ENCODE results near the gene NOTCH2NLA. TPM values are rescaled to one million over a fixed set of nuclear protein-coding genes. Genes with fewer than 3 reads are reported as not detected.
"Not testable (repeated sequence)": the region's sequence is repeated elsewhere in the genome, so short reads cannot be mapped to it uniquely, and the experiment has no call there.

NOTCH2NLA gene
- 10 to 100 TPM; 19.2 to 21.9 TPM for total RNA-seq

GRCh38 chr1:146228710-146229477 lies at the start of gene NOTCH2NLA:
NOTCH2NLA (minus strand) TSS chr1:146229021; CDS start chr1:146189337, 39,684 bp downstream.
- Mint-ChIP-seq H3K4me3 (peak within 1 kb of the TSS; percentile 77), H3K27ac (peak within 1 kb of the TSS; percentile 81)
- intact Hi-C loops (cut with micrococcal nuclease); CTCF ChIA-PET; H3K36me3 Mint-ChIP-seq (ENCODE audit: low read depth); H3K4me1 Mint-ChIP-seq (ENCODE audit: low read depth); H3K27me3 Mint-ChIP-seq; H3K9me3 Mint-ChIP-seq; POLR2A ChIA-PET: not testable (repeated sequence)
- ATAC-seq (peak; percentile 74), DNase-seq (peak; percentile 58)

GRCh38 chr1:146278346-146278745 lies 49.5 kb upstream of the NOTCH2NLA start:
- POLR2A ChIA-PET; H3K27ac Mint-ChIP-seq; H3K36me3 Mint-ChIP-seq (ENCODE audit: low read depth); CTCF ChIA-PET; H3K4me1 Mint-ChIP-seq (ENCODE audit: low read depth); H3K27me3 Mint-ChIP-seq; H3K4me3 Mint-ChIP-seq; DNase-seq; intact Hi-C loops (cut with micrococcal nuclease); H3K9me3 Mint-ChIP-seq: not testable (repeated sequence)
- peak; percentile 19 for ATAC-seq

GRCh38 chr1:146277087-146277486 lies 48.3 kb upstream of the NOTCH2NLA start:
- H3K27me3 Mint-ChIP-seq; H3K36me3 Mint-ChIP-seq (ENCODE audit: low read depth); intact Hi-C loops (cut with micrococcal nuclease); CTCF ChIA-PET; H3K4me1 Mint-ChIP-seq (ENCODE audit: low read depth); H3K27ac Mint-ChIP-seq; H3K9me3 Mint-ChIP-seq; H3K4me3 Mint-ChIP-seq; DNase-seq; ATAC-seq; POLR2A ChIA-PET: not testable (repeated sequence)

GRCh38 chr1:146274083-146274482 lies 45.3 kb upstream of the NOTCH2NLA start:
- H3K36me3 Mint-ChIP-seq (ENCODE audit: low read depth); H3K4me1 Mint-ChIP-seq (ENCODE audit: low read depth); ATAC-seq; H3K4me3 Mint-ChIP-seq; H3K27me3 Mint-ChIP-seq; POLR2A ChIA-PET; DNase-seq; H3K9me3 Mint-ChIP-seq; CTCF ChIA-PET; intact Hi-C loops (cut with micrococcal nuclease); H3K27ac Mint-ChIP-seq: not testable (repeated sequence)

GRCh38 chr1:146273194-146273593 lies 44.4 kb upstream of the NOTCH2NLA start:
- H3K27me3 Mint-ChIP-seq; H3K4me3 Mint-ChIP-seq; DNase-seq; ATAC-seq; H3K9me3 Mint-ChIP-seq; H3K27ac Mint-ChIP-seq; H3K4me1 Mint-ChIP-seq (ENCODE audit: low read depth); CTCF ChIA-PET; H3K36me3 Mint-ChIP-seq (ENCODE audit: low read depth); POLR2A ChIA-PET; intact Hi-C loops (cut with micrococcal nuclease): not testable (repeated sequence)

GRCh38 chr1:146272734-146273133 lies 43.9 kb upstream of the NOTCH2NLA start:
- DNase-seq; ATAC-seq; CTCF ChIA-PET; H3K4me1 Mint-ChIP-seq (ENCODE audit: low read depth); intact Hi-C loops (cut with micrococcal nuclease); POLR2A ChIA-PET; H3K4me3 Mint-ChIP-seq; H3K27me3 Mint-ChIP-seq; H3K27ac Mint-ChIP-seq; H3K9me3 Mint-ChIP-seq; H3K36me3 Mint-ChIP-seq (ENCODE audit: low read depth): not testable (repeated sequence)

GRCh38 chr1:146271977-146272376 lies 43.2 kb upstream of the NOTCH2NLA start:
- CTCF ChIA-PET; intact Hi-C loops (cut with micrococcal nuclease); ATAC-seq; H3K27me3 Mint-ChIP-seq; H3K27ac Mint-ChIP-seq; H3K36me3 Mint-ChIP-seq (ENCODE audit: low read depth); POLR2A ChIA-PET; H3K4me3 Mint-ChIP-seq; H3K9me3 Mint-ChIP-seq; H3K4me1 Mint-ChIP-seq (ENCODE audit: low read depth); DNase-seq: not testable (repeated sequence)

GRCh38 chr1:146270129-146270528 lies 41.3 kb upstream of the NOTCH2NLA start:
- ATAC-seq; intact Hi-C loops (cut with micrococcal nuclease); H3K9me3 Mint-ChIP-seq: not testable (repeated sequence)

GRCh38 chr1:146266179-146266748 lies 37.4 kb upstream of the NOTCH2NLA start:
- H3K4me1 Mint-ChIP-seq (ENCODE audit: low read depth); CTCF ChIA-PET; intact Hi-C loops (cut with micrococcal nuclease); POLR2A ChIA-PET; DNase-seq; H3K36me3 Mint-ChIP-seq (ENCODE audit: low read depth); H3K4me3 Mint-ChIP-seq; H3K27me3 Mint-ChIP-seq; H3K9me3 Mint-ChIP-seq; H3K27ac Mint-ChIP-seq: not testable (repeated sequence)
- peak; percentile 60 for ATAC-seq

More at GRCh38 chr1:146270129-146270528, 41.3 kb upstream of the NOTCH2NLA start:
- H3K27me3 Mint-ChIP-seq; CTCF ChIA-PET; POLR2A ChIA-PET; DNase-seq; H3K4me3 Mint-ChIP-seq; H3K27ac Mint-ChIP-seq; H3K4me1 Mint-ChIP-seq (ENCODE audit: low read depth); H3K36me3 Mint-ChIP-seq (ENCODE audit: low read depth): not testable (repeated sequence)

GRCh38 chr1:146264761-146265160 lies 35.9 kb upstream of the NOTCH2NLA start:
- CTCF ChIA-PET; H3K36me3 Mint-ChIP-seq (ENCODE audit: low read depth); POLR2A ChIA-PET; DNase-seq; H3K9me3 Mint-ChIP-seq; ATAC-seq; intact Hi-C loops (cut with micrococcal nuclease); H3K4me1 Mint-ChIP-seq (ENCODE audit: low read depth); H3K27me3 Mint-ChIP-seq; H3K27ac Mint-ChIP-seq; H3K4me3 Mint-ChIP-seq: not testable (repeated sequence)

GRCh38 chr1:146260006-146260730 lies 31.3 kb upstream of the NOTCH2NLA start:
- intact Hi-C loops (cut with micrococcal nuclease); H3K27ac Mint-ChIP-seq; H3K4me1 Mint-ChIP-seq (ENCODE audit: low read depth); H3K27me3 Mint-ChIP-seq; H3K4me3 Mint-ChIP-seq; POLR2A ChIA-PET; H3K36me3 Mint-ChIP-seq (ENCODE audit: low read depth); H3K9me3 Mint-ChIP-seq; DNase-seq; CTCF ChIA-PET: not testable (repeated sequence)
- ATAC-seq = peak; percentile 42

GRCh38 chr1:146257992-146258552 lies 29.3 kb upstream of the NOTCH2NLA start:
- H3K4me1 Mint-ChIP-seq (ENCODE audit: low read depth); H3K27me3 Mint-ChIP-seq; H3K4me3 Mint-ChIP-seq; intact Hi-C loops (cut with micrococcal nuclease); H3K9me3 Mint-ChIP-seq; H3K36me3 Mint-ChIP-seq (ENCODE audit: low read depth); DNase-seq; CTCF ChIA-PET; ATAC-seq; H3K27ac Mint-ChIP-seq; POLR2A ChIA-PET: not testable (repeated sequence)

Measured in activated CD8-positive, alpha-beta T cell treated with anti-CD3 and anti-CD28 coated beads for 36 hours (primary cell).